GM12865 (cell line): Measurements from ENCODE around the gene SLC17A9.

ENCODE experiments used
- DNase-seq: peaks from one replicate; pipeline ENCODE4 v3.0.0; 2010; ENCODE audit warnings: low read depth
- H3K4me3 ChIP-seq: 2 replicates; pipeline ENCODE4 v1.5.1; 2011; ENCODE audit warnings: mild to moderate bottlenecking, low read depth, low read length, control low read depth
- CTCF ChIP-seq: IDR thresholded peaks from 2 replicates; pipeline ENCODE4 v1.5.1; 2011; ENCODE audit warnings: low read length, control low read depth, low read depth, inconsistent platforms; ENCODE audit not compliant: insufficient read depth; ENCODE audit errors: missing control alignments

SLC17A9 gene

GRCh38 chr20:62982124-62983075 is 29.9 kb downstream of the SLC17A9 start:
- H3K4me3 ChIP-seq, result no peak overlapping the region
- no peak for DNase-seq
- no peak for TF ChIP-seq CTCF

- no peak for TF ChIP-seq CTCF
- no peak for DNase-seq
- H3K4me3 ChIP-seq, result no peak overlapping the region
Measured at GRCh38 chr20:62983210-62983609, 30.7 kb downstream of the SLC17A9 start.

GRCh38 chr20:62984666-62985443 is 32.3 kb downstream of the SLC17A9 start:
- H3K4me3 ChIP-seq, result no peak overlapping the region
- no peak for TF ChIP-seq CTCF
- no peak for DNase-seq

- TF ChIP-seq CTCF, result no peak
- H3K4me3 ChIP-seq, result no peak overlapping the region
- no peak for DNase-seq
Measured at GRCh38 chr20:62985444-62985778, 32.9 kb downstream of the SLC17A9 start.

- no peak for DNase-seq
- TF ChIP-seq CTCF, result no peak
- no peak overlapping the region for H3K4me3 ChIP-seq
Measured at GRCh38 chr20:62986257-62986800, 33.8 kb downstream of the SLC17A9 start.

- DNase-seq, result no peak
- H3K4me3 ChIP-seq, result no peak overlapping the region
- no peak for TF ChIP-seq CTCF
Measured at GRCh38 chr20:62987114-62987513, 34.6 kb downstream of the SLC17A9 start.
